Transverse colon (tissue), 4 donors: ENCODE data around the gene CTRL. TPM values are rescaled to one million over a fixed set of nuclear protein-coding genes. Genes with fewer than 3 reads are reported as not detected.

ENCODE experiments used
- DNase-seq: peaks from one replicate; pipeline ENCODE4 v3.0.0-alpha.2; 2019
- H3K27ac ChIP-seq, 4 donors: fragments of 200-600 bp; sonication (generic); 2 replicates each; pipeline ENCODE4 v1.5.1; 2016 to 2018; ENCODE audit warnings: inconsistent platforms in 4 of 4
- H3K27me3 ChIP-seq: fragments of 200-600 bp; sonication (generic); 2 replicates; pipeline ENCODE4 v1.5.1; 2017; ENCODE audit warnings: inconsistent platforms
- H3K36me3 ChIP-seq, 4 donors: fragments of 200-600 bp; sonication (generic); 2 replicates each; pipeline ENCODE4 v1.5.1; 2017 to 2019; ENCODE audit warnings: inconsistent platforms in 4 of 4
- H3K4me1 ChIP-seq, 4 donors: fragments of 200-600 bp; sonication (generic); 2 replicates each; pipeline ENCODE4 v1.5.1; 2017 to 2020; ENCODE audit warnings: inconsistent platforms in 4 of 4
- H3K4me3 ChIP-seq, 4 donors: fragments of 200-600 bp; sonication (generic); 1 replicate in 1 of 4; 2 replicates in 3 of 4; pipeline versions ENCODE4 v1.5.1 to v1.6.1; 2017 to 2019; ENCODE audit warnings: inconsistent platforms in 4 of 4
- H3K9me3 ChIP-seq, 2 donors: fragments of 200-600 bp; sonication (generic); 2 replicates each; pipeline ENCODE4 v1.5.1; 2017 to 2019; ENCODE audit warnings: inconsistent platforms in 2 of 2
- CTCF ChIP-seq, 5 experiments: fragments of 200-600 bp in 3 of 5; fragments of 450-650 bp in 2 of 5; sonication (generic) in 3 of 5; IDR thresholded peaks; 1 replicate in 2 of 5; 2 replicates in 3 of 5; pipeline ENCODE4 v1.5.1; 2016 to 2017; ENCODE audit warnings: antibody characterized with exemption in 5 of 5, inconsistent platforms in 3 of 5, mild to moderate bottlenecking in 2 of 5, moderate library complexity in 1 of 5
- EP300 ChIP-seq: sonication (generic); formaldehyde crosslinking; IDR thresholded peaks from one replicate; pipeline ENCODE4 v1.6.1; 2017; ENCODE audit warnings: antibody characterized with exemption, low read depth
- POLR2A ChIP-seq: fragments of 450-650 bp; IDR thresholded peaks from one replicate; pipeline ENCODE4 v1.6.1; 2016; ENCODE audit warnings: antibody characterized with exemption, mild to moderate bottlenecking, moderate library complexity
- POLR2AphosphoS5 ChIP-seq, 3 donors: sonication (generic); formaldehyde crosslinking; IDR thresholded peaks; one replicate each; pipeline ENCODE4 v1.6.1; 2016; ENCODE audit warnings: antibody characterized with exemption in 3 of 3
- WGBS, 2 donors: methylation state at CpG; one replicate each; pipeline ENCODE4 v1.1.5; 2018; ENCODE audit warnings: low coverage in 1 of 2; 5-methylcytosine and 5-hydroxymethylcytosine counted together
- in situ Hi-C, 4 donors: fragments of 200-750 bp; cut with MboI; loops; one replicate each; pipeline versions ENCODE4 v1.15.0 to v1.15.1; 2017; ENCODE audit warnings: low sequenced_read_pairs in 3 of 4, low pct_ligation_motif_present in 1 of 4, low pct_unique_long_range_greater_than_20kb in 1 of 4
- intact Hi-C: fragments of 100-400 bp; cut with DNase I; formaldehyde crosslinking; loops from one replicate; pipeline ENCODE4 v1.15.1; 2023; ENCODE audit warnings: low total_unique reads
- total RNA-seq, 4 donors: library from RNA; depleted of rRNA; stranded (reverse); fragments of >200 nt; gene quantifications; one replicate each; pipeline ENCODE4 v1.1.0, GENCODE V29; 2016

CTRL gene
- total RNA-seq, 4 donors from 2014 or later, result 1.6 to 2.1 (median 1.6) TPM; not detected in 1

- intact Hi-C loops (loop anchor here (10.0 kb wide), 1 partner anchor 113 kb away; no protein-coding TSS in a partner anchor), in situ Hi-C loops (loop anchor here in 2 of 4 donors (10.0 kb wide), 1 partner anchor 113 kb away; no protein-coding TSS in a partner anchor)
- 89% methylated on average over 21 of the region's 22 CpGs; no CpG with 5 or more reads in 1 of the 2 donors for WGBS, 2 donors
Measured at GRCh38 chr16:67927131-67927941, 4.3 kb downstream of the CTRL start.

GRCh38 chr16:67926181-67926750 lies 5.4 kb downstream of the CTRL start:
- Histone ChIP-seq H3K4me3 (no peak overlapping the region), H3K27ac (peak overlapping the region in 1 of 4 donors; percentile 12), H3K36me3 (peaks cover 0 to 8% (median 4%) of the 10 kb centered on the region in 4 donors), H3K4me1 (no peaks in the 10 kb centered on the region), H3K9me3 (no peaks in the 10 kb centered on the region), H3K27me3 (no peaks in the 10 kb centered on the region)
- in situ Hi-C loops, result loop anchor here in 2 of 4 donors (10.0 kb wide), 1 partner anchor 111 kb away; no protein-coding TSS in a partner anchor
- 59% methylated on average over 13 of the region's 13 CpGs; no CpG with 5 or more reads in 1 of the 2 donors for WGBS, 2 donors
- TF ChIP-seq EP300 (no peak), POLR2AphosphoS5 (IDR thresholded peaks at IDR 0.05) (no peak), CTCF (IDR thresholded peaks at IDR 0.05) (no peak), POLR2A (no peak)
- intact Hi-C loops, result loop anchor here (10.0 kb wide), 1 partner anchor 111 kb away; no protein-coding TSS in a partner anchor
- DNase-seq, result no peak

More at GRCh38 chr16:67927131-67927941, 4.3 kb downstream of the CTRL start:
- TF ChIP-seq POLR2AphosphoS5 (IDR thresholded peaks at IDR 0.05) (no peak), CTCF (IDR thresholded peaks at IDR 0.05) (no peak), EP300 (no peak), POLR2A (no peak)
- Histone ChIP-seq H3K27ac (no peak overlapping the region), H3K36me3 (peaks cover 0 to 8% (median 4%) of the 10 kb centered on the region in 4 donors), H3K9me3 (no peaks in the 10 kb centered on the region), H3K27me3 (no peaks in the 10 kb centered on the region), H3K4me1 (no peaks in the 10 kb centered on the region), H3K4me3 (no peak overlapping the region)
- no peak for DNase-seq

GRCh38 chr16:67924140-67924906 lies 7.3 kb downstream of the CTRL start:
- intact Hi-C loops, result loop anchor here (10.0 kb wide), 1 partner anchor 110 kb away; no protein-coding TSS in a partner anchor

GRCh38 chr16:67923414-67924116 lies 8.1 kb downstream of the CTRL start:
- Histone ChIP-seq H3K4me1 (no peaks in the 10 kb centered on the region), H3K36me3 (peaks cover 0 to 8% (median 4%) of the 10 kb centered on the region in 4 donors), H3K27me3 (no peaks in the 10 kb centered on the region), H3K4me3 (no peak overlapping the region), H3K27ac (no peak overlapping the region), H3K9me3 (no peaks in the 10 kb centered on the region)
- 74 to 95% methylated on average over 3 to 9 of the region's 10 CpGs for WGBS, 2 donors
- no peak for TF ChIP-seq POLR2A
- no peak for TF ChIP-seq CTCF (IDR thresholded peaks at IDR 0.05)
- no peak for DNase-seq
- in situ Hi-C loops, result loop anchor here in 2 of 4 donors (10.0 kb wide), 1 partner anchor 109 kb away; no protein-coding TSS in a partner anchor
- intact Hi-C loops, result loop anchor here (10.0 kb wide), 1 partner anchor 109 kb away; no protein-coding TSS in a partner anchor

More at GRCh38 chr16:67924140-67924906, 7.3 kb downstream of the CTRL start:
- peaks cover 0 to 8% (median 4%) of the 10 kb centered on the region in 4 donors for H3K36me3 ChIP-seq
- in situ Hi-C loops, result loop anchor here in 2 of 4 donors (10.0 kb wide), 1 partner anchor 110 kb away; no protein-coding TSS in a partner anchor
- no peak overlapping the region for H3K4me3 ChIP-seq
- H3K4me1 ChIP-seq, result no peaks in the 10 kb centered on the region
- no peaks in the 10 kb centered on the region for H3K27me3 ChIP-seq
- no peaks in the 10 kb centered on the region for H3K9me3 ChIP-seq
- H3K27ac ChIP-seq, result no peak overlapping the region
- DNase-seq, result no peak
- WGBS, 2 donors, result 94% methylated on average over 10 of the region's 10 CpGs; no CpG with 5 or more reads in 1 of the 2 donors
- TF ChIP-seq POLR2AphosphoS5 (IDR thresholded peaks at IDR 0.05) (no peak), POLR2A (no peak), EP300 (no peak)
